GM12873 (cell line): ENCODE measurements around the gene RAC2.
A peak's percentile ranks its signal among the peaks of the same experiment; 100 is the strongest.

Source experiments
- TF ChIP-seq, protein P1 (sequence below): IDR thresholded peaks from 2 replicates; pipeline ENCODE4 v1.5.1; 2012; ENCODE audit warnings: low read depth, mild to moderate bottlenecking, moderate library complexity, low read length, control low read depth; ENCODE audit not compliant: insufficient read depth; ENCODE audit errors: missing control alignments

RAC2 gene

DNA sequence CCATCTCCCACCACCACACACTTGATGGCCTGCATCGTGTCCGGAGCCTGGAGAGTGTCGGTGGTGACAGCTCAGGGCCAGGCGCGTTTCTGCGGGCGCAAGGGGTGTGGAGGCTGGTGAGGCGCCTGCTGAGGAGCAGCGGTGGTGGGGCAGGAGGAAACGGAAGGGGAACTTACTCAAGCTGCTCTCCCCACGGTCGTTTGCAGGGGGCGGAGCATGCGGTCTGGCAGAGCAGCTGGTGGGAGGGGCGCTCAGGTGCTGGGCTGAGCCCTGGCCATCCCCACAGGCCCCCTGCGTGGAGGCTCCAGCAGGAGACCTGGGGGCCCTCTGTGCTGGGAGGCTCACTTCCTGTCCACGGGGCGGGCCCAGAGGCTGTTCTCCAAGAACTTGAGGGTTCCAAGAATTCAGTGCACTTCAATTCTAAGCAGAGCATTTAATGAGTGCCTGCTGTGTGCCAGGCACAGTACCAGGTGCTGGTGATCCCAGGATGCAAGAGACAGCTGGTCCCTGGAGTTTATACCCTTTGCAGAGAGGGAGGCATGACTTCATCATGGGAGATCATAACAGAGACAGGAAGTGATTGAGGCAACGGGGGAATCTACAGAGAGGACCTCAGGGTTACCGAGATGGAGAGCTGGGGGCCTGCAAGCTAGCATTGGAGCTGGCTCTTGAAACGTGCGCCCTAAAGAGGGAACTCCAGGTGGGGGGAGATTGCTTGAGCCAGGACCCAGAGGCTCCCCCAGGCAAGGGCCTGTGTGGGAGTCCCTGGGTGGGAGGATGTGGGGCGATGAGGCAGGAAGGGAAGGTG lies at the start of gene RAC2:
Gene RAC2, minus strand, starts transcription at position 156 of the 808 bp plus-strand sequence. Its CDS starts 121 bp downstream, at position 35.
- TF ChIP-seq, protein P1, sequence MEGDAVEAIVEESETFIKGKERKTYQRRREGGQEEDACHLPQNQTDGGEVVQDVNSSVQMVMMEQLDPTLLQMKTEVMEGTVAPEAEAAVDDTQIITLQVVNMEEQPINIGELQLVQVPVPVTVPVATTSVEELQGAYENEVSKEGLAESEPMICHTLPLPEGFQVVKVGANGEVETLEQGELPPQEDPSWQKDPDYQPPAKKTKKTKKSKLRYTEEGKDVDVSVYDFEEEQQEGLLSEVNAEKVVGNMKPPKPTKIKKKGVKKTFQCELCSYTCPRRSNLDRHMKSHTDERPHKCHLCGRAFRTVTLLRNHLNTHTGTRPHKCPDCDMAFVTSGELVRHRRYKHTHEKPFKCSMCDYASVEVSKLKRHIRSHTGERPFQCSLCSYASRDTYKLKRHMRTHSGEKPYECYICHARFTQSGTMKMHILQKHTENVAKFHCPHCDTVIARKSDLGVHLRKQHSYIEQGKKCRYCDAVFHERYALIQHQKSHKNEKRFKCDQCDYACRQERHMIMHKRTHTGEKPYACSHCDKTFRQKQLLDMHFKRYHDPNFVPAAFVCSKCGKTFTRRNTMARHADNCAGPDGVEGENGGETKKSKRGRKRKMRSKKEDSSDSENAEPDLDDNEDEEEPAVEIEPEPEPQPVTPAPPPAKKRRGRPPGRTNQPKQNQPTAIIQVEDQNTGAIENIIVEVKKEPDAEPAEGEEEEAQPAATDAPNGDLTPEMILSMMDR, result no peak

DNA sequence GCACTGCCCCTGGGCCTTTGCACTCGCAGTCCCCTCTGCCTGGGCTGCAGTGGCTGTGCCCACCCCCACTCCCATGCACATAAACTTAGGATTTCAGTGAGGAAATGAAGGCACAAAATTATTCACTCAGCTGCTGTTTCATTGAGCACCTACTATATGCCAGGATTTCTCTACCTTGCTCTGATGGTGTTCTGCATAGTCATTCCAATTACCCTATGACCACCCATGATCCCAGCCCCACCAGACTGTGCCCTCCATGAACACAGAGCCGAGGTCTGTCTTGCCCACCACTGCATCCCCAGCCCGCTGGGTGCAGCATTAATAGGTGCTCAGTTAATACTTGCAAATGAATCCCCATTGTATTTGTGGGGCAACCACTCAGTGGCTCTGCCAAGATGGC lies 49.1 kb upstream of the RAC2 start:
- TF ChIP-seq, protein P1, result no peak

DNA sequence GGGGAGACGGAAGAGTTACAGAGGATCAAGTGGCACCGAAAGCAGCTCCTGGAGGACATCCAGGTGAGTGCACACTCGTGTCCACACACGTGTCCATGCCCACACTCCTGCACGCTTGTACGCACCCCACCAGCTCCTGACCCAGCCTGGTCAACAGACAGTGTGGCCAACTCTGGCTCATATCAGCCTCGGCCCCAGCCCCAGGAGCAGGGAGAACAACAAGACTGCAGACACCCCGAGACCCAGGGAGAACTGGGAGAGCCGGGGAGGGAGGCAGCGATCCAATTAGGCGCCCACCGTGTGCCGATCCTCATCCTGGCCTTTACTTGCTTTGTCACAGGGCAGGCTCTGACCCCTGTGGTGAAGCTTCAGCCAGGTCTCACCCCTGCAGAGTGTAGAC lies 48.6 kb upstream of the RAC2 start:
- TF ChIP-seq, protein P1, result no peak

DNA sequence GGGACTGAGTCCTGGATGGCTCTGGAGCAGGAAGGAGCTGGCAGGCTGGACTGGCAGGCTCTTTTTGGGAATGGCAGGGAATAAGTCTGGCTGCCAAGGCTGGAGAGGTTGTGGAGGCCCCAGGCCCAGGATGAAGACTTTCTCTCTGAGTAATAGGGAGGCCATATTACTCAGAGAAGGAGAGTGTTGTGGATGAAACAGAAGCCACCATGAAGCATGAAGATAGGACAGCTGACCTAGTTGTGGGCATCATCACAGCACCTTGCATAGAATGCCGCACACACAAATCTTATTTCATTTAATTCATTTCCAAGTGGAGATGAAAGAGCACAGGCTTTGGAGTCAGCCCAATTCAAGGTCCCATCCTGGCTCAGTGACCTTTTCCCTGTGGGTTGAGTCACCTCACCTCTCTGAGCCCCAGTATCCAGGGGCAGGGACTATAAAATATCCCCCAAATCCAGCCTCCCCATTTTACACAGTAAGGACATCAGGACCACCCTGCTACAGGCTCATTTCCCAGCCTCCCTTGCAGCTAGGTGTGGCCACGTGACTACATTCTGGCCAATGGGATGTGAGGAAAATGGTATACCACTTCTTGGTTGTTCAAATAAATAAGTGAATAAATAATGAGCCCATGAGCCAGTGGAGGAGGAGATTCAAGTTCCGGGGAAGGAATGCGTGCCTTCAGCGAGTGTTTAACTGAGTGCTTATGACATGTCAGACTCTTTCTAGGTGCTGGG lies 47.7 kb upstream of the RAC2 start:
- TF ChIP-seq, protein P1, result no peak

DNA sequence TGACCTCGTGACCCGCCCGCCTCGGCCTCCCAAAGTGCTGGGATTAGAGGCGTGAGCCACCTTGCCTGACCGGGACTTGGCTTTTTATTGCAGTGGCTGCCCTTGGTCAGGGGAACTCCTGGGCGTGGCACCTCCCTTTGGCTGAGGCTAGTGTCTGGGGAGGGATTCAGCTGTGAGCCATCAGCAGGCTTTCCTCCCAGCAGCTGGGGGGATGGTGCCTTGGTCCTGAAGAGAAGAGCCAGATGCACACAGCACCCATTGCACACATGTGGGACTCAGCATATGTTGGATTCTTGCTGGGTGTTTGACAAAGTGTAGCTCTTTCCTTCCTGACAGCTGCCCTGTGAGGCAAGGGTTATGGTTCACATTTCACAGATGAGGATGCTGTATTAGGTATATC lies 46.7 kb upstream of the RAC2 start:
- TF ChIP-seq, protein P1, result no peak

DNA sequence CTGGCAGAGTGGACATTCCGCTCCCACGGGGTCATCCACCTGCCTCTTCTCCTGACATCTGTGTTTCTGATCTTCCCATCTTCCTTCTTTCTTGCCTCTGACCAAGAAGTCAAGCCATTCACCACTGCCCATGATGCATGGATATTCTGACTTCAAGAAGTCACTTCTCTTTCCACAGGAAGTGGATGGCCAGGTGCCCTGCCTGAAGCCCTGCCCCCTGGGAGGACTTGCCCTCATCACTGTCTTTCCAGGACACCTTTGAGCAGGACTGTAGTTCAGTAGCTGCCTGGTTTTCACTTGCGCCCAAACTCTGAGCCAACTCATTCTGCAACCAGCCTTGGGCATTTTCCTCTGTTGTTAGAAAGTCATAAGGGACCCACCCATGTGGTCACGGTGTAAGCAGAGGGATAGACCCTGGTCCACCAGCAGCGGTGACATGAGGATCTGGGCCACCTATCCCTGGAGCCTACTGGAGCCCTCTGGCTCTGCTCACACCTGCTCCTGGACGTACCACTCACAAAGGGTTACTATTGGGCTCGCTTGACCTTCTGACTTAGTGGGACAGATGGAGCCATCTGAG lies 45.2 kb upstream of the RAC2 start:
- TF ChIP-seq, protein P1, result no peak

DNA sequence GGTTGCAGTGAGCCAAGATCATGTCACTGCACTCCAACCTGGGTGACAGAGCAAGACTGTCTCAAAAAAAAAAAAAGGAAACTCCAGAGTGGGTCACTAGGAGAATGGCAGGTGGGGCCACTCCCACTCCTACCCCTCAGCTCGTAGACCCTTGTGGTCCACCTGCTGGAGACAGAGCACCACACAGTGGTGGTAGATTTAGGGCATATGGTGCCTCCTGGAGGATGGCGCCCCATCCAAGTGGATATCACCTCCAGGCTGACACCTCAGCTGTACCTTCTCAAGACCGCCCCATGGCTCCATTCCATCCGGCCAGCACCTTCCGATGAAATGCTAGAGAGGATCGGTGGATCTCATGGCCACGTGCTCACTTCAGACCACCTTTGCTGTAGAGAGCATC lies 44.5 kb upstream of the RAC2 start:
- TF ChIP-seq, protein P1, result peak; percentile 9
